Ishikawa (cell line): ENCODE measurements around the gene ANKRD33B.
A peak's percentile ranks its signal among the peaks of the same experiment; 100 is the strongest.

Experiments
- CEBPB ChIP-seq: IDR thresholded peaks from 2 replicates; pipeline ENCODE4 v1.6.1; 2012
- CREB1 ChIP-seq: IDR thresholded peaks from 2 replicates; pipeline ENCODE4 v1.6.1; 2012; ENCODE audit warnings: low read depth
- EGR1 ChIP-seq: IDR thresholded peaks from 2 replicates; pipeline ENCODE4 v1.6.1; 2012
- EP300 ChIP-seq: IDR thresholded peaks from 2 replicates; pipeline ENCODE4 v1.6.1; 2012; ENCODE audit warnings: borderline replicate concordance
- FOXM1 ChIP-seq: IDR thresholded peaks from 2 replicates; pipeline ENCODE4 v1.6.1; 2012; ENCODE audit warnings: low read depth, borderline replicate concordance
- NFIC ChIP-seq: IDR thresholded peaks from 2 replicates; pipeline ENCODE4 v1.6.1; 2012
- RAD21 ChIP-seq: IDR thresholded peaks from 2 replicates; pipeline ENCODE4 v1.6.1; 2012; ENCODE audit warnings: low read depth
- TAF1 ChIP-seq: IDR thresholded peaks from 2 replicates; pipeline ENCODE4 v1.6.1; 2012; ENCODE audit warnings: low read depth, mild to moderate bottlenecking
- TCF12 ChIP-seq: IDR thresholded peaks from 2 replicates; pipeline ENCODE4 v1.6.1; 2012; ENCODE audit warnings: low read depth
- TEAD4 ChIP-seq: IDR thresholded peaks from 2 replicates; pipeline ENCODE4 v1.6.1; 2012
- YY1 ChIP-seq: IDR thresholded peaks from 2 replicates; pipeline ENCODE4 v1.6.1; 2012; ENCODE audit warnings: low read depth
- ZBTB7A ChIP-seq: IDR thresholded peaks from 2 replicates; pipeline ENCODE4 v1.6.1; 2012; ENCODE audit warnings: low read depth
- TF ChIP-seq, protein P1 (sequence below): IDR thresholded peaks from 2 replicates; pipeline ENCODE4 v1.6.1; 2012
- TF ChIP-seq, protein P2 (sequence below): IDR thresholded peaks from 2 replicates; pipeline ENCODE4 v1.6.1; 2012
- TF ChIP-seq, protein P3 (sequence below): IDR thresholded peaks from 2 replicates; pipeline ENCODE4 v1.6.1; 2012; ENCODE audit warnings: low read depth, mild to moderate bottlenecking

ANKRD33B gene

DNA sequence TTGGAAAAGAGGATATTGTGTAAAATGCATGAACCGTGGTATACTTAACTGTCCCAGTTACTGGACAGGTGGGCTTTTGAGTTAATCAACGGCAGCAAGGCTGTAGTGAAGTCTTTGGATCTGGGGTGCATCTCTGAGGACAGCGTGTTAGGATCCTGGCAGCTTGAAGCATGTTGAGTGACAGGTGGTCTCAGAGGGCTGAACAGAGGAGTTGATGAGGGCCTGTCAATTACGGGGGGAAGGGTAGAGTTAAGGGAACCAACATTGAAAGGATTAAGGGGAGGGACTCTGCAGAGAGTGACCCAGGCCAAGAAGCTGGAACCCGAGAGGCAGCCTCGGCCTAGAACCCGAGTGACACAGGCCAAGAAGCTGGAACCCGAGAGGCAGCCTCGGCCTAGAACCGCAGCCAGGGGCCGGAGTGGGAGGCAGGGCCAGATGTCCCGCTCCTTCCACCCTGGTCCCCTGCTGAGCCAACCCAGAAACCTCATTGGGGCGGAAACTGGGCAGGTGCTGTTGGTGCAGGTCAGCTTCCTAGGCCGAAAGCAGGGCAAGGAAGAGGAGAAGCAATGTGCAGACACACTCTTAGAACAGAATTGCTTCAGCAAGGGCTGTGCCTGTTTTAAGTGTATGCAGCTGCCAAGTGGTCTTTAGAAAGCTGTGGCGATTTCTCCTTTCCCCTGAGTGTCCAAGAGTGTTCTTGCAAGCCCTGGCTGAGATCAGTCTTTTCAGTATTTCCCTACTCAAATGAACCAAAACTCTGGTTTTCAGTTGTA lies 62.0 kb downstream of the ANKRD33B start:
- TF ChIP-seq, protein P1, sequence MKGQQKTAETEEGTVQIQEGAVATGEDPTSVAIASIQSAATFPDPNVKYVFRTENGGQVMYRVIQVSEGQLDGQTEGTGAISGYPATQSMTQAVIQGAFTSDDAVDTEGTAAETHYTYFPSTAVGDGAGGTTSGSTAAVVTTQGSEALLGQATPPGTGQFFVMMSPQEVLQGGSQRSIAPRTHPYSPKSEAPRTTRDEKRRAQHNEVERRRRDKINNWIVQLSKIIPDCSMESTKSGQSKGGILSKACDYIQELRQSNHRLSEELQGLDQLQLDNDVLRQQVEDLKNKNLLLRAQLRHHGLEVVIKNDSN, result no peak
- TF ChIP-seq, protein P2, sequence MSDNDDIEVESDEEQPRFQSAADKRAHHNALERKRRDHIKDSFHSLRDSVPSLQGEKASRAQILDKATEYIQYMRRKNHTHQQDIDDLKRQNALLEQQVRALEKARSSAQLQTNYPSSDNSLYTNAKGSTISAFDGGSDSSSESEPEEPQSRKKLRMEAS, result no peak
- TF ChIP-seq RAD21 (no peak), EGR1 (no peak)

DNA sequence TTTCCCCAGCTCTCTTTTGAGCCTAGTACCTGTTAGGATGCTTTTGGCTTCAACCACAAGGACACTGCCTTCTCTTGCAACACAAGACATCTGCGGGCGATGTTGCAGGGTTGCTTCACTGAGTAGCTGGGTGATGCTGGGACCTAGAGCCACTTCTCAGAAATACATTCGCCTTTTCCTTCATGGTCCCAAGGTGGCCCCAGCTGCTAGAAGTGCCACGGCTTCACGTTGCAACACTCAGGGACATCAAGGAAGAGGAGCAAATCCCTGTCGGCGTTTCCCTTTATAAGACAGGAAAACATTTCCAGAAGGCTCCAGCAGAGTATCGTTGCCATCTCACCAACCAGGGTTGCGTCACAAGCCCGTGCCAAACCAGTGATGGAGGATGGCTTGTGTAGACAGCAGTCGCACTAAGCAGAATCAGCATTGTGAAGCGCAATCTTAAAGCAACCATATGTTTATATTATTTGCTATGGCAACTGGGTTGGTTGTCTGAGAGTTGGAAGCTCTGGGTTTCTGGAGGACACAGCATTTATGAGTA lies 62.7 kb downstream of the ANKRD33B start:
- TF ChIP-seq CEBPB, result 0 out of 2 replicates have a peak, but pooled peaks have one; percentile 15
- TF ChIP-seq, protein P2, result no peak

DNA sequence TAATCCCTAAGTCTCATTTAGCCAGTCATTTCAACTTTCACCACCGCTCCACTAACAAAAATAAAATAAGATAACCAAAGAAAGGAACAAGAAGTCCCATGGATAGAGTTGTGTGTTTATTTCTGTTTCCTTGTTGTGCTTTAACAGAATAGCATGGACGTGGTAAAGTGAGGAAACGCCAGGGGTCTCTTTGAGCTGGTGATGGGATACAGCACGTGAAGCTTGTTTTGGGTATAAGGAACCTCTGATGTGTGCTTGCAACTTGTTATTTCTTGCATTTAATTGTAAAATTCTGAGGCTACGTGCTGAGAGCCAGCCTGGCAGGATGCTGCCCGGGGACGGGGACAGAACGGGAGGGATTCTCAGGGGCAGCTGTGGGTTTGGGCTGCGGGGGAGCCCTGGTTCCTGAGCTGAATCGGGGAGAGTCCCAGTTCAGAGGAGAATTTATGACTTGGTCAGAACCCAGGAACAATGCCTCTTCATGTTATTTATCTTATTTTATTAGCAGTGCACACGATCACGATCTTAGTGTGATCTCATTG lies 63.4 kb downstream of the ANKRD33B start:
- TF ChIP-seq EGR1, result no peak
- TF ChIP-seq, protein P3, sequence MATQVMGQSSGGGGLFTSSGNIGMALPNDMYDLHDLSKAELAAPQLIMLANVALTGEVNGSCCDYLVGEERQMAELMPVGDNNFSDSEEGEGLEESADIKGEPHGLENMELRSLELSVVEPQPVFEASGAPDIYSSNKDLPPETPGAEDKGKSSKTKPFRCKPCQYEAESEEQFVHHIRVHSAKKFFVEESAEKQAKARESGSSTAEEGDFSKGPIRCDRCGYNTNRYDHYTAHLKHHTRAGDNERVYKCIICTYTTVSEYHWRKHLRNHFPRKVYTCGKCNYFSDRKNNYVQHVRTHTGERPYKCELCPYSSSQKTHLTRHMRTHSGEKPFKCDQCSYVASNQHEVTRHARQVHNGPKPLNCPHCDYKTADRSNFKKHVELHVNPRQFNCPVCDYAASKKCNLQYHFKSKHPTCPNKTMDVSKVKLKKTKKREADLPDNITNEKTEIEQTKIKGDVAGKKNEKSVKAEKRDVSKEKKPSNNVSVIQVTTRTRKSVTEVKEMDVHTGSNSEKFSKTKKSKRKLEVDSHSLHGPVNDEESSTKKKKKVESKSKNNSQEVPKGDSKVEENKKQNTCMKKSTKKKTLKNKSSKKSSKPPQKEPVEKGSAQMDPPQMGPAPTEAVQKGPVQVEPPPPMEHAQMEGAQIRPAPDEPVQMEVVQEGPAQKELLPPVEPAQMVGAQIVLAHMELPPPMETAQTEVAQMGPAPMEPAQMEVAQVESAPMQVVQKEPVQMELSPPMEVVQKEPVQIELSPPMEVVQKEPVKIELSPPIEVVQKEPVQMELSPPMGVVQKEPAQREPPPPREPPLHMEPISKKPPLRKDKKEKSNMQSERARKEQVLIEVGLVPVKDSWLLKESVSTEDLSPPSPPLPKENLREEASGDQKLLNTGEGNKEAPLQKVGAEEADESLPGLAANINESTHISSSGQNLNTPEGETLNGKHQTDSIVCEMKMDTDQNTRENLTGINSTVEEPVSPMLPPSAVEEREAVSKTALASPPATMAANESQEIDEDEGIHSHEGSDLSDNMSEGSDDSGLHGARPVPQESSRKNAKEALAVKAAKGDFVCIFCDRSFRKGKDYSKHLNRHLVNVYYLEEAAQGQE, result no peak
- TF ChIP-seq NFIC, result no peak
- no peak for TF ChIP-seq FOXM1
- no peak for TF ChIP-seq TEAD4
- no peak for TF ChIP-seq YY1

DNA sequence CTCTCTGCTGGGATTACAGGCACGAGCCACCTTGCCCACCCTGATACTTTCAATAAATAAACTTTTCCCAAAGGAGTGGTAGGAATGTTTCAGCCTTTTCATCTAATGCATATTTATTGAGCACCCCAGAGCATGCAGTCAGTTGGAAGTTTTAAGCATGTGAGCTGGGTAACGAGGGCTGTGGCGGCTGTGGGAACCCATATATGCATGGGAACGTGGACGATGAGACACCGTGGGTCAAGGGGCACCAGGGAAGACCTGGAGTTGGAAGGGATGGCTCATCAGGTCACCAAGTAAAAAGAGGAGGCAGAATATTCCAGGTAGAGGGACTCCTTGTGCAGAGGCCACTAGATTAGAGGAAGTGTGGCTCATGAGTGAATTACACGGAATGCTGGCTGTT lies 64.7 kb downstream of the ANKRD33B start:
- no peak for TF ChIP-seq NFIC
- TF ChIP-seq, protein P2, result no peak
- TF ChIP-seq, protein P1, result no peak
- TF ChIP-seq RAD21, result no peak
- no peak for TF ChIP-seq EP300
- TF ChIP-seq ZBTB7A, result no peak
- no peak for TF ChIP-seq TAF1
- no peak for TF ChIP-seq FOXM1
- TF ChIP-seq, protein P3, result no peak

DNA sequence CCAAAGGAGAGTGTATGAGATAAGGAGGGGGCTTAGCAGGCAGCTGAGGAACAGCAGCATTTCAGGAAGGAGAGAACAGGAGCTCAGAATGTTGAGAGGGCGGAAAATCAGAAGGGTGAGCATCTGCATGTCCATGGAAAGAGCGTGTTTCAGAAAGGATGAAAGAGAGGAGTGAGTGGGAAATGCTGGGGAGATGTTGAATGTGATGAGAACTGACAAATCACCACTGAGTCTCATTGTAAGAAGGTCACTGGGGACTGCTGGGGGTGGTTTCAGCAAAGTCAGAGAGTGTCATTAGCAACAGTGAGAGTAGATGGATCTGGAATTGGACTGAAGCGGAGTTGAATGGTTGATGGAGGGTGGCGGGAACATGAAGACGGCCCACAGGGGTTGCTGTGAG lies 65.8 kb downstream of the ANKRD33B start:
- TF ChIP-seq EP300, result no peak
- no peak for TF ChIP-seq TEAD4
- TF ChIP-seq NFIC, result no peak
- TF ChIP-seq, protein P1, result no peak
- TF ChIP-seq TAF1, result no peak
- no peak for TF ChIP-seq CREB1
- TF ChIP-seq, protein P3, result no peak
- no peak for TF ChIP-seq TCF12
- no peak for TF ChIP-seq EGR1
- TF ChIP-seq FOXM1, result no peak
- no peak for TF ChIP-seq ZBTB7A
- TF ChIP-seq CEBPB, result no peak
- TF ChIP-seq RAD21, result no peak
- TF ChIP-seq, protein P2, result no peak
